HG02852 (cell line): Measurements from ENCODE around the gene ITPRID1.
"Not testable (repeated sequence)": the region's sequence is repeated elsewhere in the genome, so short reads cannot be mapped to it uniquely, and the experiment has no call there.

Source experiments
- ATAC-seq: cut with Tn5 transposase; IDR thresholded peaks from one replicate; pipeline ENCODE4 v1.9.1; 2021; ENCODE audit warnings: mild to moderate bottlenecking, moderate library complexity; ENCODE audit not compliant: unreplicated experiment

ITPRID1 gene

GRCh38 chr7:31513790-31514189, at the start of gene ITPRID1:
ITPRID1 (plus strand) TSS chr7:31514090; CDS start chr7:31553025, 38,935 bp downstream.
- ATAC-seq: no peak

DNA sequence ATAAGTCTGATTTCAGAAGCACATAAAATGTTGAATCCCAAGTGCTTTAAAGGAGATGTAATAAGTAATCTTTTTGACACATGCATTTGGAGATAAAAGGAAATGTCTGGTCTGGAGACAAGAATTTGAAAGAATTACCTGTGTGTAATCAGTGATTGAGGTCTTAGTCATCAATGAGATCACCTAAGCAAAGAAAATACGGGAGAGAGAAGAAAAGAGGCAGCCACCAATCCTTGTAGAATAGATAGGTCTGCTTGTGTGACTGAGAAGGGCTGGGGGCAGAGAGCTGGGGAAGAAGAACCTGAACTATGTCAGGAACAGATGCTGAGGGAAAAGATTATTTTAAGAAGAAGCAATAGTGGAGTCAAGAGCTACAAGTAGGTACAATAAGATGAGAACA, 49.3 kb upstream of the ITPRID1 start:
- ATAC-seq: no peak

GRCh38 chr7:31465285-31465684, 48.6 kb upstream of the ITPRID1 start:
- ATAC-seq: no peak

GRCh38 chr7:31466036-31466435, 47.9 kb upstream of the ITPRID1 start:
- ATAC-seq: no peak

DNA sequence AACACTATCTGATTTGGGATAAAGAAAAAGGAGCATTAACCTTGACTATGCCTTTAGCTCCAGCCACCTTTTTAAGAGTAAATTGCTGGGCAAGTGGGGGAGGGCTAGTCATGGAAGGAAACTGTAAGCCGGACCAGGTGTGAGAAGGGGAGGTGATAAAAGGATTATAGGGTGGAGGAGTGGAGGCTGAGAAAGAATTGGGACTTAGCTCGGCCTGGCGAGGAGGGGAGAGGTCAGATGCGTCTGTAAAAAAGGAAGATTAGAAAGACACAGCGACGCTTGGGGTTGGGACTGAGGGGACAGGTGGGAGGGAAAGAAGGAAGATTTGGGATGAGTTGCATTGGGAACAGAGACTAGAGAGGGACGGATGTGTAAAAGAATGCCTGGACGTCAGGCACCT, 43.0 kb upstream of the ITPRID1 start:
- not testable (repeated sequence) for ATAC-seq

DNA sequence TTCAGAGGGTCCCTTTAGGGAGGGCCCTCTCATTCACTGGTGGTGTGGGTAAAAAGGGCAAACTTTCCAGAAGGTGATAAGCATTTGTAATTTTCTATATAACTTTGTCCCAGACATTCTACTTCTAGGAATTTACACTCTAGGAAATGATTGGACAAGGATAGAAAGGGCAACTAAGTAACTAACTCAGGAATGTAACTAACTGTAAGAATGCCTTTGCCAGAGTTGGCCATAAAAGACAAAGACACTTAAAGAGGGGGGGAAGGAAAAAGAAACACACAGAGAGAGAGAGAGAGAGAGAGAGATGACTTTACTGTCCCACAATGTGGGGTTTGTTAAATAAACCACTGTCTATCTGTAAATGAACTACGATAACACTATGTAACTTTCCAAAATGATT, 38.5 kb upstream of the ITPRID1 start:
- ATAC-seq: no peak

GRCh38 chr7:31476073-31476745, 37.7 kb upstream of the ITPRID1 start:
- no peak for ATAC-seq

- no peak for ATAC-seq
Observed at GRCh38 chr7:31476941-31477677, 36.8 kb upstream of the ITPRID1 start.

DNA sequence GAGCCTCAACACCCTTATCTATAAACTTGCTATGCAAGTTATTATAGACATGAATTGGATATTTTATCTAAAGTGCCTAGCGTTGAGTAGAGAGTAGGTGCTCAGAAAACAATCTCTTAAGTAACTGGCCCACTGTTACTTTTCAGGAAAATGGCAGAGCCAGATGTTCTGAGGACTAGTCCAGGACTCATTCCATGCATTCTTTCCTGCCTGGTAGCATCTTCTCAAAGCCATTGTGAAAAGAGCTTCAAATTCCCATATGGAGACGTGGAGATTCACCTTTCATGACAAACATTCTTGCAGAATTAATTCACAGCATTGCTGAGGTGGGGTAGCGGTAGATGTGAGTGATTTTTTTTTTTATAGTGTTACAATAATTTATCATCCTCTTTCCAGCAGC, 35.9 kb upstream of the ITPRID1 start:
- ATAC-seq: no peak

DNA sequence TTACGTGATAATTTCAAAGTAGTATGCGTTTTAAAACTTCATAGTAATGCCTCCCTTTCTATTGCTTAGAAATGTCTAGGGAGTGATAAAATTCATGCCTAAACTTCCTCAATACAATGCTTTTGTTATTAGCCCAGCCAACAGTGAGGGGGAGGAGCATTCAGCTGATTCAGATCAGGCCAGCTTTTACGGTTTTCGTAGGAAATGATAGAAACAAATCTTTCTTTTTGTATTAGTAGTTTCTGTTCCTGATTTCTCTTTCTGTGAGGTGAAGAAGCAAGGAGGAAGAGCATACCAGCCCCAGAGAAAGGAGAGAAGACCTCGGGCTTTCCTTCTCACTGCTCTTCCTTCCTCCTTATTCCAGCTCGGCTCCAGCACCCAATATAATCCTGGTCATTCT, 35.2 kb upstream of the ITPRID1 start:
- peak; percentile 95 for ATAC-seq

DNA sequence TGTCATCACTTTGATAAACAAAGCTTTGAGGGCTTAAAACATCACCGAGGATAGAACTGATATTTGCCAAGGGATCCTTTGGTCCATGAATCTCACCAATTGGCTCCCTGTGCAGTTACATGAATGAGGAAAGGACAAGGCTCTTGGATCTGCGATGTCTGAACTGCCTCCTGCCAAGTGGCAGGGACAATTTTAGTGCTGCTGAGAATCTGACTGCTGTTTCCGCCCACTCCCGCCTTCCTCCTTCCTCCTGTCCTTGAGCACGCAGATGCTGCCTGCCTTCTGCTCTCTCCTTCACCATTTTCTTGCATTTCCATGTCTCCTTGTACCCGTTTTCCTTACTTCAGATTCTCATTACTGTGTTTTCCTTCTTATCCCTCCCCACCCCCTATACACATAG, 26.8 kb upstream of the ITPRID1 start:
- no peak for ATAC-seq

DNA sequence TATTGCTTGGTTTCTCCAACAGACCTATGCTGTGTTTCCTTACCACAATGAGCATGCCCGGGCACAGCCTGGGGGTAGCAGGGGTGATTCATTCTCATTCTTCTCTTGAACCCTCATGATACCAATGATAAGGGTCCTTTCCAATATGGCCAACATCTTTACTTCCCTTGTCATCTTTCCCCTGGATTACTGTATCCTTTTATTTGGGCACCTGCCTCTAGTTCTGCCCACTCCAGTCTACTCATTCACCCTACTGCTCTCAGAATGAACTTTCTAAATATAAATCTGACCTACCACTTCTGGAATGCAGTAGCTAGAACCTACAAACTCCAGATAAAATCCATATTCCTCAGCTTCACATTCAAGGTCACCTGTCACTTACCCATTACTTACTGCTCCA, 26.4 kb upstream of the ITPRID1 start:
- ATAC-seq: no peak

- ATAC-seq: peak; percentile 99
Observed at GRCh38 chr7:31488562-31489203, 25.2 kb upstream of the ITPRID1 start.

DNA sequence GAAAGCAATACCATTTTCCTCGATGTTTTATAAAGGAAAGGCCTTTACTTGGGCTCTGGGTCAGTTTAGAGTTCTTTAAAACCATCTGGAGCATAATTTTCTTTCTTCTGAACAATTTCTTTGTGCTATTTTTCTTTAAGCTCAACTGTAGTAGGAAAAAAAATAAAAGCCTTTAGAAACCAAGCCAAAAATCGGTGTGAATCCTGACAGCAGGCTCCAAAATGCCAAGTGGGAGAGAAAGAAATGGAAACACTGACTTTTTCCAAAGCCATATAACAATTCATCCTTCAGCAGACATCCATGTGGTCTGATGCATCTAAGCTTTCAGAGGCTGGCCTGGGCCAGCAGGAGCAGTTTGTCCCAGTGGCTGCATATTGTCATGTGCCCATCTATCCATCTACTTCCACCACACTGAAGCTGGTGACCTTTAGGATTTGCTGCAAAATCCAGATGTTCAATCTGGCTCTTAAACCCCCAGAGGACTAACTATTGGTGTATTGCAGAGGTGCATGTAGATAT, 23.0 kb upstream of the ITPRID1 start:
- ATAC-seq: no peak

DNA sequence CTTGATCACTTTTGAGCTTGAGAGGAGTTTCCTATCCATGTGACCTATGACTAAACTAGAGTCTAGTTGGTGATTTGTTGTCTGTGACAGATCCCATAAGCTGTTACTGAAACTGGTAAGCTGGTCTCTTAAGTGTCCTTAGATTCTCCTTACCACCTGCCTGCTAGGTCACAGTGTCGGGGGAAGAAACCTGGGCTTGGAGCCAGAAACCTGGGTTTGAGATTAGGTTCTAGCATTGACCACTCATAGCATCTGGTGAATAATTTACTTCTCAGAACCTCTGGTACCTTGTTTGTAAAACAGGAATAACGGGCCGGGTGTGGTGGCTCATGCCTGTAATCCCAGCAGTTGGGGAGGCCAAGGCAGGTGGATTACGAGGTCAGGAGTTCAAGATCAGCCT, 21.8 kb upstream of the ITPRID1 start:
- no peak for ATAC-seq

GRCh38 chr7:31493714-31494181, 20.1 kb upstream of the ITPRID1 start:
- ATAC-seq: no peak

DNA sequence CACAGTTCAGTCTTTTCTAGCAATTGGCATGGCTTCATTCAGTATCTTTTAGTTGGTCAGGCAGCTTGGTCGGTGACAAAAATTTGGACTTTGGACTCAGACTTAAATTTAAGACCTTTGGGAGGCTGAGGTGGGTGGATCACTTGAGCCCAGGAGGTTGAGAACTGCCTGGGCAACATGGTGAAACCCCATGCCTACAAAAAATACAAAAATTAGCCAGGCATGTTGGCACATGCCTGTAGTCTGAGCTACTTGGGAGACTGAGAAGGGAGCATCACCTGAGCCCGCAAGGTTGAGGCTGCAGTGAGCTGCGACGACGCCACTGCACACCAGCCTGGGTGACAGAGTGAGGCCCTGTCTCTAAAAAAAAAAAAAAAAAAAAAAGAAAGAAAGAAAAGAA, 19.5 kb upstream of the ITPRID1 start:
- no peak for ATAC-seq

DNA sequence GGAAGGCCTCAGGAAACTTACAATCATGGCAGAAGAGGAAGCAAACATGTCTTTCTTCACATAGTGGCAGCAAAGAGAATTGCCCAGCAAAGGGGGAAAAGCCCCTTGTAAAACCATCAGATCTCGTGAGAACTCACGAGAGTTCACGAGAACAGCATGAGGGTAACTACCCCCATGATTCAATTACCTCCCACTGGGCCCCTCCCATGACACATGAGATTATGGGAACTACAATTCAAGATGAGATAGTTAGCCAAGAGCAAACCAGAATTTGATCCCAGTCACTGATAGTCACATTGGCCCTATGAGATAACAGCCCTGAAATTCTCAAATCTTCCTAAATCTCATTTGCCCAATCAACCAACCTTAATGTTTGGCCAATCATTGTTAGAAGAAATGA, 18.2 kb upstream of the ITPRID1 start:
- no peak for ATAC-seq

GRCh38 chr7:31497516-31497915, 16.4 kb upstream of the ITPRID1 start:
- no peak for ATAC-seq

DNA sequence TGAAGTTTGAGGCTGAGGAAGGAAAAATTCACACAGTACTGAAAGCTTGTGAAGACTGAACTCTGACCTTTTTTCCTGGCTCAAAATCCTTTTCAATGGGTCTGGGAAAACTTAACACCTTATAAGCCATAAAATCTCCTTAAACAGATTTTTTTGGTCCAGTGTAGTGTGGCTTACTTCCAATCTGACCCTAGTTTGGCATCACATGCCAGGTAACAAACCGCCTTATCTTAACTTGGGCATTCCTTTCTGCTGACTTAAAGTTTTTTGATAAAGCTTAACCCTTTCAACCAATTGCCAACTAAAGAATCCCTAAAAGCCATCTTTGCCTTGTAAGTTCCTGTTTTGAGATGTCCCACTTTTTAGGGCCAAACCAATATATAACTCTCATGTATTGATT, 13.2 kb upstream of the ITPRID1 start:
- ATAC-seq: no peak

DNA sequence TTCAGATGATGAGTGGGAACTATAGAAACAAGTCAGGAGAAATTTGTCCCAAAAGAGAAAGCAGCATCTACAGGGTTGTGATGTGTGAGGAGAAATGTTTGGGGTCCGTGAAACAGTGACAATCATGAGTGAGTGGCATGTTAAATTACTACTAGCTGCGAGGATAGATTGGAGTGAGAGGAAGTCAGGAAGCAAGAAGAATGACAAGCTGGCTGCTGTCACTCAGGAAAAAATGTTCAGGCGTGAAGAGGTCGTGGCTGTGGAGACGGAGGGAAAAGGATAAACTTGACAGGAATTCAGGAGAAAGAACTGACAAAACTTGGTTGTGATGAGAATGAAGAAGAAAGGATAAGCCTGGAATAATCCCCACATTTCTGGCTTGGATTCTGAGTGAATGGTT, 5.1 kb upstream of the ITPRID1 start:
- no peak for ATAC-seq

GRCh38 chr7:31512166-31512565, 1.7 kb upstream of the ITPRID1 start:
- no peak for ATAC-seq
